Endothelial cell of umbilical vein (primary cell): Measurements from ENCODE around the gene TFCP2. TPM values are rescaled to one million over a fixed set of nuclear protein-coding genes. Genes with fewer than 3 reads are reported as not detected.

ENCODE experiments used
- BruUV-seq: library from RNA; stranded (reverse); fragments of 400-500 nt; replicated peaks from 2 replicates; lab custom pipeline; 2021; lab: Mats Ljungman, UMichigan
- CTCF ChIA-PET: fragments of 300-600, 350-600 bp; sonication (Branson Sonifier 250); formaldehyde crosslinking; loops from one replicate; lab custom pipeline; 2021; ENCODE audit warnings: antibody characterized with exemption, inconsistent platforms; lab: Charles Lee
- POLR2A ChIA-PET: fragments of 300-600, 350-600 bp; sonication (Branson Sonifier 250); formaldehyde crosslinking; loops from one replicate; lab custom pipeline; 2021; ENCODE audit warnings: antibody characterized with exemption, inconsistent platforms; lab: Charles Lee
- DNase-seq: peaks from one replicate; pipeline ENCODE4 v3.0.0-alpha.2; 2011; ENCODE audit warnings: low read depth, low spot score
- FAIRE-seq: peaks from 2 replicates; lab custom pipeline; 2011; peaks lifted over from hg19 to GRCh38; lab: Jason Lieb, UNC
- H2AFZ ChIP-seq: 2 replicates; pipeline ENCODE4 v1.6.0; 2012; ENCODE audit warnings: low read depth, low read length, control low read depth, inconsistent platforms
- H3K27ac ChIP-seq: 2 replicates; pipeline ENCODE4 v1.5.1; 2011; ENCODE audit warnings: low read depth, mild to moderate bottlenecking, control low read depth, low read length, moderate library complexity; ENCODE audit not compliant: insufficient read depth
- H3K27me3 ChIP-seq, 2 experiments: 2 replicates each; pipeline versions ENCODE4 v1.6.0 to v1.6.1; 2011; ENCODE audit warnings: low read length in 2 of 2, mixed read lengths in 1 of 2; ENCODE audit not compliant: control insufficient read depth in 2 of 2, insufficient read depth in 2 of 2
- H3K36me3 ChIP-seq, 2 experiments: 2 replicates in 1 of 2; 3 replicates in 1 of 2; pipeline ENCODE4 v1.5.1; 2011; ENCODE audit warnings: low read length in 2 of 2, mild to moderate bottlenecking in 1 of 2, moderate library complexity in 1 of 2; ENCODE audit not compliant: control insufficient read depth in 2 of 2, insufficient read depth in 2 of 2; ENCODE audit errors: extremely low read depth in 1 of 2
- H3K4me1 ChIP-seq: 3 replicates; pipeline ENCODE4 v1.5.1; 2011; ENCODE audit warnings: mild to moderate bottlenecking, low read length; ENCODE audit not compliant: control insufficient read depth, insufficient read depth; ENCODE audit errors: extremely low read depth
- H3K4me2 ChIP-seq: 2 replicates; pipeline ENCODE4 v1.6.1; 2011; ENCODE audit warnings: low read length, control low read depth, mixed read lengths; ENCODE audit not compliant: insufficient read depth
- H3K4me3 ChIP-seq, 3 experiments: fragments of 200-600 bp in 1 of 3; sonication (generic), shearing (Covaris generic) in 1 of 3; replicated peaks in 1 of 3; 2 replicates each; pipeline ENCODE4 v1.5.1; 2011 to 2016; ENCODE audit warnings: control low read depth in 3 of 3, low read length in 3 of 3, mild to moderate bottlenecking in 2 of 3, inconsistent platforms in 1 of 3, low read depth in 1 of 3, moderate library complexity in 1 of 3; ENCODE audit not compliant: insufficient read depth in 1 of 3
- H3K79me2 ChIP-seq: 2 replicates; pipeline ENCODE4 v1.6.0; 2012; ENCODE audit warnings: low read length, inconsistent platforms; ENCODE audit not compliant: control insufficient read depth, insufficient read depth
- H3K9ac ChIP-seq: replicated peaks from 2 replicates; pipeline ENCODE3; 2011; ENCODE audit warnings: low read length, control low read depth; ENCODE audit not compliant: insufficient read depth; ENCODE audit errors: extremely low read depth
- H3K9me1 ChIP-seq: replicated peaks from 3 replicates; pipeline ENCODE4 v1.6.0; 2011; ENCODE audit warnings: mild to moderate bottlenecking, low read length; ENCODE audit not compliant: control insufficient read depth, insufficient read depth; ENCODE audit errors: extremely low read depth
- H3K9me3 ChIP-seq: replicated peaks from 2 replicates; pipeline ENCODE4 v1.5.1; 2012; ENCODE audit warnings: low read length, inconsistent platforms; ENCODE audit not compliant: control insufficient read depth, insufficient read depth
- H4K20me1 ChIP-seq: replicated peaks from 2 replicates; pipeline ENCODE3; 2011; ENCODE audit warnings: mild to moderate bottlenecking, low read length; ENCODE audit not compliant: control insufficient read depth, insufficient read depth; ENCODE audit errors: extremely low read depth
- CTCF ChIP-seq, 2 donors: IDR thresholded peaks; 1 replicate in 1 of 2; 2 replicates in 1 of 2; pipeline ENCODE4 v1.5.1; 2011; ENCODE audit warnings: low read length in 2 of 2, mild to moderate bottlenecking in 2 of 2, moderate library complexity in 2 of 2, control low read depth in 1 of 2, inconsistent platforms in 1 of 2, low read depth in 1 of 2; ENCODE audit not compliant: insufficient read depth in 1 of 2; ENCODE audit errors: extremely low read depth in 1 of 2
- EZH2 ChIP-seq: IDR thresholded peaks from 2 replicates; pipeline ENCODE4 v1.6.1; 2012; ENCODE audit warnings: borderline replicate concordance, low read depth, mild to moderate bottlenecking, moderate library complexity, low read length, inconsistent platforms; ENCODE audit not compliant: severe bottlenecking
- FOS ChIP-seq: IDR thresholded peaks from 2 replicates; pipeline ENCODE4 v1.6.1; 2011; ENCODE audit warnings: mild to moderate bottlenecking, low read length, moderate library complexity, borderline replicate concordance; ENCODE audit not compliant: insufficient read depth
- GATA2 ChIP-seq: IDR thresholded peaks from 2 replicates; pipeline ENCODE4 v1.7.0; 2011; ENCODE audit warnings: low read depth, mild to moderate bottlenecking, moderate library complexity, mixed read lengths, low read length; ENCODE audit not compliant: insufficient read length, insufficient read depth
- JUN ChIP-seq: IDR thresholded peaks from 2 replicates; pipeline ENCODE4 v1.6.1; 2011; ENCODE audit warnings: borderline replicate concordance, low read depth; ENCODE audit not compliant: insufficient read length, insufficient read depth
- MYC ChIP-seq: IDR thresholded peaks from one replicate; pipeline ENCODE4 v1.6.1; 2011; ENCODE audit warnings: mild to moderate bottlenecking, low read depth, low read length
- POLR2A ChIP-seq: IDR thresholded peaks from 2 replicates; pipeline ENCODE4 v1.6.1; 2012; ENCODE audit warnings: low read depth, mild to moderate bottlenecking, control low read depth, low read length
- POLR2AphosphoS5 ChIP-seq: IDR thresholded peaks from 2 replicates; pipeline ENCODE4 v1.6.1; 2012; ENCODE audit warnings: low read depth, mild to moderate bottlenecking, control low read depth, low read length, moderate library complexity; ENCODE audit not compliant: insufficient read depth
- dilution Hi-C: fragments of 300-500 bp; cut with MboI; formaldehyde crosslinking; loops from one replicate; pipeline ENCODE4 v1.15.0; 2019; ENCODE audit warnings: low sequenced_read_pairs; ENCODE audit not compliant: extremely low pct_ligation_motif_present
- intact Hi-C: fragments of 100-400 bp; cut with micrococcal nuclease; formaldehyde crosslinking; loops from one replicate; pipeline ENCODE4 v1.10.0; 2022
- polyA plus RNA-seq, 4 experiments: library from polyadenylated mRNA; depleted of rRNA in 3 of 4; stranded (reverse) in 3 of 4; unstranded in 1 of 4; fragments of >200 nt; gene quantifications; 2 replicates each; pipeline versions ENCODE4 v1.2.1 to v1.2.3, GENCODE V29; 2011 to 2012; ENCODE audit warnings: missing spikeins in 1 of 4
- total RNA-seq: library from RNA; stranded (reverse); gene quantifications from 2 replicates; pipeline ENCODE4 v1.2.3, GENCODE V29; 2021
- TF ChIP-seq, protein P1 (sequence below): IDR thresholded peaks from 2 replicates; pipeline ENCODE4 v1.6.1; 2011; ENCODE audit not compliant: insufficient read depth, insufficient read length

Gene TFCP2
- total and polyA plus RNA-seq, 2 donors (not counting 3 experiments of a cell fraction or from before 2014, with no cell fraction given): 10.2 to 28.6 TPM

GRCh38 chr12:51197736-51198567 is 25.0 kb upstream of the TFCP2 start:
- Histone ChIP-seq H2AFZ (no peak overlapping the region), H3K36me3 (no peaks in the 10 kb centered on the region), H3K9me1 (no peaks in the 10 kb centered on the region), H3K4me1 (no peaks in the 10 kb centered on the region), H4K20me1 (no peaks in the 10 kb centered on the region), H3K27me3 (no peaks in the 10 kb centered on the region), H3K9ac (no peak overlapping the region), H3K79me2 (no peaks in the 10 kb centered on the region), H3K9me3 (no peaks in the 10 kb centered on the region), H3K27ac (no peak overlapping the region), H3K4me2 (no peak overlapping the region), H3K4me3 (no peak overlapping the region)
- dilution Hi-C loops: no loop called here
- DNase-seq: no peak
- no TSS peak for BruUV-seq
- no peak for FAIRE-seq
- POLR2A ChIA-PET: no interaction called here
- intact Hi-C loops: no loop called here
- TF ChIP-seq, protein P1, sequence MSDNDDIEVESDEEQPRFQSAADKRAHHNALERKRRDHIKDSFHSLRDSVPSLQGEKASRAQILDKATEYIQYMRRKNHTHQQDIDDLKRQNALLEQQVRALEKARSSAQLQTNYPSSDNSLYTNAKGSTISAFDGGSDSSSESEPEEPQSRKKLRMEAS: no peak
- no peak for TF ChIP-seq POLR2A
- no peak for TF ChIP-seq FOS
- TF ChIP-seq CTCF (IDR thresholded peaks at IDR 0.05; ENCODE audit: extremely low read depth in 1 of 2, insufficient read depth in 1 of 2, low read depth in 1 of 2, low read length in 2 of 2): no peak
- TF ChIP-seq JUN: no peak
- no peak for TF ChIP-seq EZH2
- no peak for TF ChIP-seq MYC
- TF ChIP-seq POLR2AphosphoS5: no peak
- TF ChIP-seq GATA2: no peak
- CTCF ChIA-PET: no interaction called here
